ENCODE measurements around the gene CNTFR.

The CNTFR gene

GRCh38 chr9:34572628-34573027 lies 16.9 kb downstream of the CNTFR start:
- no peak for DNase-seq (ENCODE audit: low read depth)

GRCh38 chr9:34572092-34572491 lies 17.4 kb downstream of the CNTFR start:
- no peak for DNase-seq (ENCODE audit: low read depth)

GRCh38 chr9:34571481-34571810 lies 18.1 kb downstream of the CNTFR start:
- DNase-seq (ENCODE audit: low read depth), result no peak

GRCh38 chr9:34570809-34571480 lies 18.6 kb downstream of the CNTFR start:
- no peak for DNase-seq (ENCODE audit: low read depth)

GRCh38 chr9:34570376-34570775 lies 19.1 kb downstream of the CNTFR start:
- no peak for DNase-seq (ENCODE audit: low read depth)

- DNase-seq (ENCODE audit: low read depth), result no peak
These were observed 20.8 kb downstream of the CNTFR start for GRCh38 chr9:34568774-34569173.

GRCh38 chr9:34568133-34568532 lies 21.4 kb downstream of the CNTFR start:
- no peak for DNase-seq (ENCODE audit: low read depth)

GRCh38 chr9:34566972-34567371 lies 22.6 kb downstream of the CNTFR start:
- DNase-seq (ENCODE audit: low read depth), result no peak

- no peak for DNase-seq (ENCODE audit: low read depth)
These were observed 23.2 kb downstream of the CNTFR start for GRCh38 chr9:34566322-34566721.

- no peak for DNase-seq (ENCODE audit: low read depth)
These were observed 23.7 kb downstream of the CNTFR start for GRCh38 chr9:34565856-34566255.

- no peak for DNase-seq (ENCODE audit: low read depth)
These were observed 24.9 kb downstream of the CNTFR start for GRCh38 chr9:34564617-34565016.

GRCh38 chr9:34563262-34563661 lies 26.3 kb downstream of the CNTFR start:
- DNase-seq (ENCODE audit: low read depth), result no peak

- no peak for DNase-seq (ENCODE audit: low read depth)
These were observed 27.3 kb downstream of the CNTFR start for GRCh38 chr9:34562135-34562745.

- DNase-seq (ENCODE audit: low read depth), result no peak
These were observed 28.8 kb downstream of the CNTFR start for GRCh38 chr9:34560599-34561214.

- peak; percentile 6 for DNase-seq (ENCODE audit: low read depth)
These were observed 29.7 kb downstream of the CNTFR start for GRCh38 chr9:34559624-34560455.

- DNase-seq (ENCODE audit: low read depth), result no peak
These were observed 30.5 kb downstream of the CNTFR start for GRCh38 chr9:34558919-34559623.

GRCh38 chr9:34558364-34558763 lies 31.2 kb downstream of the CNTFR start:
- no peak for DNase-seq (ENCODE audit: low read depth)

GRCh38 chr9:34557426-34558321 lies 31.9 kb downstream of the CNTFR start:
- no peak for DNase-seq (ENCODE audit: low read depth)

- DNase-seq (ENCODE audit: low read depth), result no peak
These were observed 32.6 kb downstream of the CNTFR start for GRCh38 chr9:34556949-34557348.

- DNase-seq (ENCODE audit: low read depth), result no peak
These were observed 33.5 kb downstream of the CNTFR start for GRCh38 chr9:34555936-34556525.

- no peak for DNase-seq (ENCODE audit: low read depth)
These were observed 34.0 kb downstream of the CNTFR start for GRCh38 chr9:34555500-34555899.

All from HS-5 (cell line).